HL-60 (cell line): Measurements from ENCODE around the gene SLC45A2.

Experiments used
- POLR2AphosphoS5 ChIP-seq: IDR thresholded peaks from 2 replicates; pipeline ENCODE4 v1.6.1; 2012; ENCODE audit warnings: low read depth
- TF ChIP-seq, protein P1 (sequence below): IDR thresholded peaks from one replicate; pipeline ENCODE4 v1.5.1; 2011; ENCODE audit warnings: low read length, control low read depth, inconsistent platforms; ENCODE audit not compliant: insufficient read depth

- TF ChIP-seq, protein P1, sequence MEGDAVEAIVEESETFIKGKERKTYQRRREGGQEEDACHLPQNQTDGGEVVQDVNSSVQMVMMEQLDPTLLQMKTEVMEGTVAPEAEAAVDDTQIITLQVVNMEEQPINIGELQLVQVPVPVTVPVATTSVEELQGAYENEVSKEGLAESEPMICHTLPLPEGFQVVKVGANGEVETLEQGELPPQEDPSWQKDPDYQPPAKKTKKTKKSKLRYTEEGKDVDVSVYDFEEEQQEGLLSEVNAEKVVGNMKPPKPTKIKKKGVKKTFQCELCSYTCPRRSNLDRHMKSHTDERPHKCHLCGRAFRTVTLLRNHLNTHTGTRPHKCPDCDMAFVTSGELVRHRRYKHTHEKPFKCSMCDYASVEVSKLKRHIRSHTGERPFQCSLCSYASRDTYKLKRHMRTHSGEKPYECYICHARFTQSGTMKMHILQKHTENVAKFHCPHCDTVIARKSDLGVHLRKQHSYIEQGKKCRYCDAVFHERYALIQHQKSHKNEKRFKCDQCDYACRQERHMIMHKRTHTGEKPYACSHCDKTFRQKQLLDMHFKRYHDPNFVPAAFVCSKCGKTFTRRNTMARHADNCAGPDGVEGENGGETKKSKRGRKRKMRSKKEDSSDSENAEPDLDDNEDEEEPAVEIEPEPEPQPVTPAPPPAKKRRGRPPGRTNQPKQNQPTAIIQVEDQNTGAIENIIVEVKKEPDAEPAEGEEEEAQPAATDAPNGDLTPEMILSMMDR = no peak
- no peak for TF ChIP-seq POLR2AphosphoS5
Observed at GRCh38 chr5:33981408-33982162, 2.9 kb downstream of the SLC45A2 start.
